Measurements from ENCODE around the gene SFSWAP. TPM values are rescaled to one million over a fixed set of nuclear protein-coding genes. Genes with fewer than 3 reads are reported as not detected.

Gene SFSWAP
- total and polyA plus RNA-seq, 2 of the 8 experiments (the other 6 are each of a cell fraction or from before 2014, with no cell fraction given), result 36.5 to 49.5 TPM

DNA sequence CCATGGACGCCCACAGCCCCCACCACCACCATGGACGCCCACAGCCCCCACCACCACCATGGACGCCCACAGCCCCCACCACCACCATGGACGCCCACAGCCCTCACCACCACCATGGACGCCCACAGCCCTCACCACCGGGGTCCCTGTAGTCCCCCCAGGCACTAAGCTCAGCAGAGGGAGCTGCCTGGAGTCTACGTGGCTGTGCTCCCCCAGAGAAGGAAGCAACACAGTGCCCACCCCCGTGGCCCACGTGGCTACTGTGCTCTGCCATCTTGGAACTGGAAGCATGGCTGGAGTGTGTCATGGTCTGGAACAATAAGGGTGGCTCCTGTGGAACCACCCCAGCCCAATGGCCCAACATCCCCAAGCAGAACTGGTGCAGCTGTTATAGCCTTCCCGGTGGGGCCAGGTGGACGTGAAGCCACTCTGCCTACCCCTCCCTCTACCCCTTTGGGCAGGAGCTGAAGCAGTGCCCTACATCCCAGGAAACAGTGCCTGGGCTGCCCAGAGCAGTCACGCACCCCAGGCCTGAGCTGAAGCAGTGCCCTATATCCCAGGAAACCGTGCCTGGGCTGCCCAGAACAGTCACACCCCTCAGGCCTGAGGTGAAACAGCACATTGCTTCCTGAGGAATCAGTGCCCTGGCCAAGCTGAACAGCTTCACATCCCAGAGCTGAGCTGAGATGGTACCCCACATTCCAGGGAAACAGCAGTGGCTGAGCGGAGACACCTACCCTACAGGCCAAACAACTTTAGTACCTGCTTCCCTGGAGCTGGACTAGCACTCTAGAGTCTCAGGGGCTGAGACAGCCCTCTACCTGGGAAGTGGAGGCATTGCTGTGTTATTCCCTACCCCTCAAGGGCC lies 9.0 kb upstream of the SFSWAP start (continued):
- TF ChIP-seq, protein P1, sequence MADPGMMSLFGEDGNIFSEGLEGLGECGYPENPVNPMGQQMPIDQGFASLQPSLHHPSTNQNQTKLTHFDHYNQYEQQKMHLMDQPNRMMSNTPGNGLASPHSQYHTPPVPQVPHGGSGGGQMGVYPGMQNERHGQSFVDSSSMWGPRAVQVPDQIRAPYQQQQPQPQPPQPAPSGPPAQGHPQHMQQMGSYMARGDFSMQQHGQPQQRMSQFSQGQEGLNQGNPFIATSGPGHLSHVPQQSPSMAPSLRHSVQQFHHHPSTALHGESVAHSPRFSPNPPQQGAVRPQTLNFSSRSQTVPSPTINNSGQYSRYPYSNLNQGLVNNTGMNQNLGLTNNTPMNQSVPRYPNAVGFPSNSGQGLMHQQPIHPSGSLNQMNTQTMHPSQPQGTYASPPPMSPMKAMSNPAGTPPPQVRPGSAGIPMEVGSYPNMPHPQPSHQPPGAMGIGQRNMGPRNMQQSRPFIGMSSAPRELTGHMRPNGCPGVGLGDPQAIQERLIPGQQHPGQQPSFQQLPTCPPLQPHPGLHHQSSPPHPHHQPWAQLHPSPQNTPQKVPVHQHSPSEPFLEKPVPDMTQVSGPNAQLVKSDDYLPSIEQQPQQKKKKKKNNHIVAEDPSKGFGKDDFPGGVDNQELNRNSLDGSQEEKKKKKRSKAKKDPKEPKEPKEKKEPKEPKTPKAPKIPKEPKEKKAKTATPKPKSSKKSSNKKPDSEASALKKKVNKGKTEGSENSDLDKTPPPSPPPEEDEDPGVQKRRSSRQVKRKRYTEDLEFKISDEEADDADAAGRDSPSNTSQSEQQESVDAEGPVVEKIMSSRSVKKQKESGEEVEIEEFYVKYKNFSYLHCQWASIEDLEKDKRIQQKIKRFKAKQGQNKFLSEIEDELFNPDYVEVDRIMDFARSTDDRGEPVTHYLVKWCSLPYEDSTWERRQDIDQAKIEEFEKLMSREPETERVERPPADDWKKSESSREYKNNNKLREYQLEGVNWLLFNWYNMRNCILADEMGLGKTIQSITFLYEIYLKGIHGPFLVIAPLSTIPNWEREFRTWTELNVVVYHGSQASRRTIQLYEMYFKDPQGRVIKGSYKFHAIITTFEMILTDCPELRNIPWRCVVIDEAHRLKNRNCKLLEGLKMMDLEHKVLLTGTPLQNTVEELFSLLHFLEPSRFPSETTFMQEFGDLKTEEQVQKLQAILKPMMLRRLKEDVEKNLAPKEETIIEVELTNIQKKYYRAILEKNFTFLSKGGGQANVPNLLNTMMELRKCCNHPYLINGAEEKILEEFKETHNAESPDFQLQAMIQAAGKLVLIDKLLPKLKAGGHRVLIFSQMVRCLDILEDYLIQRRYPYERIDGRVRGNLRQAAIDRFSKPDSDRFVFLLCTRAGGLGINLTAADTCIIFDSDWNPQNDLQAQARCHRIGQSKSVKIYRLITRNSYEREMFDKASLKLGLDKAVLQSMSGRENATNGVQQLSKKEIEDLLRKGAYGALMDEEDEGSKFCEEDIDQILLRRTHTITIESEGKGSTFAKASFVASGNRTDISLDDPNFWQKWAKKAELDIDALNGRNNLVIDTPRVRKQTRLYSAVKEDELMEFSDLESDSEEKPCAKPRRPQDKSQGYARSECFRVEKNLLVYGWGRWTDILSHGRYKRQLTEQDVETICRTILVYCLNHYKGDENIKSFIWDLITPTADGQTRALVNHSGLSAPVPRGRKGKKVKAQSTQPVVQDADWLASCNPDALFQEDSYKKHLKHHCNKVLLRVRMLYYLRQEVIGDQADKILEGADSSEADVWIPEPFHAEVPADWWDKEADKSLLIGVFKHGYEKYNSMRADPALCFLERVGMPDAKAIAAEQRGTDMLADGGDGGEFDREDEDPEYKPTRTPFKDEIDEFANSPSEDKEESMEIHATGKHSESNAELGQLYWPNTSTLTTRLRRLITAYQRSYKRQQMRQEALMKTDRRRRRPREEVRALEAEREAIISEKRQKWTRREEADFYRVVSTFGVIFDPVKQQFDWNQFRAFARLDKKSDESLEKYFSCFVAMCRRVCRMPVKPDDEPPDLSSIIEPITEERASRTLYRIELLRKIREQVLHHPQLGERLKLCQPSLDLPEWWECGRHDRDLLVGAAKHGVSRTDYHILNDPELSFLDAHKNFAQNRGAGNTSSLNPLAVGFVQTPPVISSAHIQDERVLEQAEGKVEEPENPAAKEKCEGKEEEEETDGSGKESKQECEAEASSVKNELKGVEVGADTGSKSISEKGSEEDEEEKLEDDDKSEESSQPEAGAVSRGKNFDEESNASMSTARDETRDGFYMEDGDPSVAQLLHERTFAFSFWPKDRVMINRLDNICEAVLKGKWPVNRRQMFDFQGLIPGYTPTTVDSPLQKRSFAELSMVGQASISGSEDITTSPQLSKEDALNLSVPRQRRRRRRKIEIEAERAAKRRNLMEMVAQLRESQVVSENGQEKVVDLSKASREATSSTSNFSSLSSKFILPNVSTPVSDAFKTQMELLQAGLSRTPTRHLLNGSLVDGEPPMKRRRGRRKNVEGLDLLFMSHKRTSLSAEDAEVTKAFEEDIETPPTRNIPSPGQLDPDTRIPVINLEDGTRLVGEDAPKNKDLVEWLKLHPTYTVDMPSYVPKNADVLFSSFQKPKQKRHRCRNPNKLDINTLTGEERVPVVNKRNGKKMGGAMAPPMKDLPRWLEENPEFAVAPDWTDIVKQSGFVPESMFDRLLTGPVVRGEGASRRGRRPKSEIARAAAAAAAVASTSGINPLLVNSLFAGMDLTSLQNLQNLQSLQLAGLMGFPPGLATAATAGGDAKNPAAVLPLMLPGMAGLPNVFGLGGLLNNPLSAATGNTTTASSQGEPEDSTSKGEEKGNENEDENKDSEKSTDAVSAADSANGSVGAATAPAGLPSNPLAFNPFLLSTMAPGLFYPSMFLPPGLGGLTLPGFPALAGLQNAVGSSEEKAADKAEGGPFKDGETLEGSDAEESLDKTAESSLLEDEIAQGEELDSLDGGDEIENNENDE (IDR thresholded peaks at IDR 0.05; ENCODE audit: insufficient replicate concordance, low read length), result no peak
- TF ChIP-seq TEAD4 (IDR thresholded peaks at IDR 0.05; ENCODE audit: low read depth, low read length) (0 out of 2 replicates have a peak, but pooled peaks have one; percentile 32), BRCA1 (IDR thresholded peaks at IDR 0.05; ENCODE audit: low read depth, low read length) (no peak), YY1 (IDR thresholded peaks at IDR 0.05; ENCODE audit: low read depth, low read length) (no peak), BACH1 (IDR thresholded peaks at IDR 0.05; ENCODE audit: low read length) (no peak)
